Stimulated activated CD4-positive, alpha-beta T cell treated with anti-CD3 and anti-CD28 coated beads, Interleukin-15, amount 100 ng/mL, for 48 hours (primary cell): ENCODE data around the gene TMEM129.

Source experiments
- DNase-seq, 2 donors: peaks; one replicate each; pipeline ENCODE4 v3.0.0-alpha.2; 2020; ENCODE audit warnings: low read depth in 2 of 2

Gene TMEM129

DNA sequence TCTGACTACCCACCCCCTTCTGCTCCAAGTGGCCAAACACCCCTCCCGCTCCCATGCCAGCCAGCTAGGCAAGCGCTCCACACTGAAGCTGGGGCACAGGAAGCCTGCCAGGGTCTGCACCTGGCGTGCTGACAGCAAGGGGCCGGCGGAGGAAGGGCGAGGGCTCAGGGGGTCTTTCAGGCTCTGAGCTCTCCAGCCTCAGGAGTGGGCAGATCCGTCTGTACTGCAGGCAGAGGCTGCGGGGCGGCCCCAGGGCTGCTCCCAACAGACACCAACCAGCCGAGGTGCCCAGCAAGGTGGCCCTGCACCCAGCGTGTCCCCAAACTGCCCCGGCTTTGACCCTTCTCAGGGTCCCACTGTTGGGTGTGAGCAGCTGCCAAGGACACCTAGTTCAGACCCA, 51.9 kb downstream of the TMEM129 start:
- no peak for DNase-seq

- no peak for DNase-seq
Observed at GRCh38 chr4:1668488-1668840, 52.7 kb downstream of the TMEM129 start.

GRCh38 chr4:1667273-1667672, 53.9 kb downstream of the TMEM129 start:
- no peak for DNase-seq

- no peak for DNase-seq
Observed at GRCh38 chr4:1666391-1666790, 54.7 kb downstream of the TMEM129 start.
